Measurements from ENCODE around the gene ATP10B. TPM values are rescaled to one million over a fixed set of nuclear protein-coding genes. Genes with fewer than 3 reads are reported as not detected.

Gene ATP10B
- total and polyA plus RNA-seq, 2 of the 13 experiments (the other 11 are each of a cell fraction or from before 2014, with no cell fraction given), result not detected

- H3K27me3 ChIP-seq (ENCODE audit: control insufficient read depth in 1 of 2, insufficient read depth in 2 of 2, low read length in 2 of 2), result no peaks in the 10 kb centered on the region
- ATAC-seq (no peak), FAIRE-seq (no peak), DNase-seq (ENCODE audit: low spot score) (no peak)
- no peak overlapping the region for H3K4me2 ChIP-seq (ENCODE audit: low read depth, low read length)
- no TSS peak for BruUV-seq (replicated peaks)
- H3K4me1 ChIP-seq (ENCODE audit: insufficient read depth, low read length), result no peaks in the 10 kb centered on the region
- H3K79me2 ChIP-seq (ENCODE audit: insufficient read depth, low read length), result no peaks in the 10 kb centered on the region
- no peak overlapping the region for H3K4me3 ChIP-seq (replicated peaks in 1 of 3; ENCODE audit: insufficient read depth in 1 of 3, low read depth in 2 of 3, low read length in 3 of 3)
- ChIA-PET CTCF (ENCODE audit: low intra/inter-chr PET ratio, low total read pairs) (no interaction called here), POLR2A (no interaction called here)
- no peaks in the 10 kb centered on the region for H3K36me3 ChIP-seq (replicated peaks in 1 of 2; ENCODE audit: control insufficient read depth in 1 of 2, insufficient read depth in 2 of 2, low read length in 2 of 2)
- intact Hi-C loops (cut with micrococcal nuclease; ENCODE audit: unreplicated experiment), result no loop called here
- peaks cover 7% of the 10 kb centered on the region; the same call in 1 of the 2 replicates for H3K9me3 ChIP-seq (ENCODE audit: low read length)
- H2AFZ ChIP-seq (ENCODE audit: low read length), result no peak overlapping the region
- WGBS (ENCODE audit: low lambda C conversion rate), result 23% methylated on average over 3 of the region's 3 CpGs
- no peak overlapping the region for H3K27ac ChIP-seq (ENCODE audit: extremely low read length, insufficient read depth, low read length)
- in situ Hi-C loops (cut with HindIII; ENCODE audit: extremely low pct_ligation_motif_present, low pct_unique_long_range_greater_than_20kb), result no loop called here
- no peak overlapping the region for H3K9ac ChIP-seq (ENCODE audit: insufficient read depth, low read depth, low read length)
- no peaks in the 10 kb centered on the region for H4K20me1 ChIP-seq (ENCODE audit: insufficient read depth, low read length)
- TF ChIP-seq PCBP2 (optimal IDR thresholded peaks at IDR 0.05; ENCODE audit: low read depth, low read length, poor library complexity, severe bottlenecking) (no peak), ZBTB14 (CRISPR knock-in tag; IDR thresholded peaks at IDR 0.05) (no peak), TARDBP (CRISPR knock-in tag; IDR thresholded peaks at IDR 0.05) (no peak), MYNN (CRISPR knock-in tag; IDR thresholded peaks at IDR 0.05; ENCODE audit: low read depth) (no peak), ZFX (CRISPR knock-in tag; IDR thresholded peaks at IDR 0.05; ENCODE audit: low read depth) (no peak), AFF4 (CRISPR knock-in tag; IDR thresholded peaks at IDR 0.05) (no peak), ZNF101 (CRISPR knock-in tag; IDR thresholded peaks at IDR 0.05; ENCODE audit: borderline replicate concordance, low read depth) (no peak), TGIF2 (CRISPR knock-in tag; IDR thresholded peaks at IDR 0.05) (no peak), BORCS8-MEF2B (CRISPR knock-in tag; IDR thresholded peaks at IDR 0.05) (no peak), ZNF362 (CRISPR knock-in tag; IDR thresholded peaks at IDR 0.05; ENCODE audit: borderline replicate concordance) (no peak), MBD4 (IDR thresholded peaks at IDR 0.05; ENCODE audit: borderline replicate concordance, low read length) (no peak), ATF7-NPFF (CRISPR knock-in tag; IDR thresholded peaks at IDR 0.05; ENCODE audit: low read depth) (no peak), KDM4B (CRISPR knock-in tag; IDR thresholded peaks at IDR 0.05) (no peak)
- TF ChIP-seq, protein P1, sequence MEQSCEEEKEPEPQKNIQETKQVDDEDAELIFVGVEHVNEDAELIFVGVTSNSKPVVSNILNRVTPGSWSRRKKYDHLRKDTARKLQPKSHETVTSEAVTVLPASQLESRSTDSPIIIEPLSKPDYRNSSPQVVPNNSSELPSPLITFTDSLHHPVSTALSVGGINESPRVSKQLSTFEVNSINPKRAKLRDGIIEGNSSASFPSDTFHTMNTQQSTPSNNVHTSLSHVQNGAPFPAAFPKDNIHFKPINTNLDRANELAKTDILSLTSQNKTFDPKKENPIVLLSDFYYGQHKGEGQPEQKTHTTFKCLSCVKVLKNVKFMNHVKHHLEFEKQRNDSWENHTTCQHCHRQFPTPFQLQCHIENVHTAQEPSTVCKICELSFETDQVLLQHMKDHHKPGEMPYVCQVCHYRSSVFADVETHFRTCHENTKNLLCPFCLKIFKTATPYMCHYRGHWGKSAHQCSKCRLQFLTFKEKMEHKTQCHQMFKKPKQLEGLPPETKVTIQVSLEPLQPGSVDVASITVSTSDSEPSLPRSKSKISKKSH (CRISPR knock-in tag; IDR thresholded peaks at IDR 0.05; ENCODE audit: borderline replicate concordance), result no peak
- TF ChIP-seq, protein P2, sequence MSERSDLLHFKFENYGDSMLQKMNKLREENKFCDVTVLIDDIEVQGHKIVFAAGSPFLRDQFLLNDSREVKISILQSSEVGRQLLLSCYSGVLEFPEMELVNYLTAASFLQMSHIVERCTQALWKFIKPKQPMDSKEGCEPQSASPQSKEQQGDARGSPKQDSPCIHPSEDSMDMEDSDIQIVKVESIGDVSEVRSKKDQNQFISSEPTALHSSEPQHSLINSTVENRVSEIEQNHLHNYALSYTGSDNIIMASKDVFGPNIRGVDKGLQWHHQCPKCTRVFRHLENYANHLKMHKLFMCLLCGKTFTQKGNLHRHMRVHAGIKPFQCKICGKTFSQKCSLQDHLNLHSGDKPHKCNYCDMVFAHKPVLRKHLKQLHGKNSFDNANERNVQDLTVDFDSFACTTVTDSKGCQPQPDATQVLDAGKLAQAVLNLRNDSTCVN (CRISPR knock-in tag; IDR thresholded peaks at IDR 0.05; ENCODE audit: borderline replicate concordance), result no peak
Observed at GRCh38 chr5:160824301-160825001, 27.6 kb downstream of the ATP10B start.
